HEK293 (cell line): ENCODE results near the gene CIC.

ENCODE experiments used
- AEBP2 ChIP-seq: fragments of 450-650 bp; formaldehyde crosslinking; IDR thresholded peaks from 2 replicates; pipeline ENCODE4 v1.5.1; 2016; ENCODE audit warnings: missing biosample characterization, missing genetic modification characterization, borderline replicate concordance
- EGR2 ChIP-seq: fragments of 450-650 bp; formaldehyde crosslinking; IDR thresholded peaks from 2 replicates; pipeline ENCODE4 v1.5.1; 2016; ENCODE audit warnings: low read depth, missing biosample characterization, missing genetic modification characterization
- HOXA7 ChIP-seq: sonication (generic); formaldehyde crosslinking; IDR thresholded peaks from 2 replicates; pipeline ENCODE4 v1.8.1; 2022; ENCODE audit warnings: missing genetic modification reagents, borderline replicate concordance
- HOXC10 ChIP-seq: sonication (generic); formaldehyde crosslinking; IDR thresholded peaks from 2 replicates; pipeline ENCODE4 v1.8.1; 2023; ENCODE audit warnings: mild to moderate bottlenecking, missing genetic modification reagents
- KLF17 ChIP-seq: fragments of 450-650 bp; formaldehyde crosslinking; IDR thresholded peaks from 2 replicates; pipeline ENCODE4 v1.5.1; 2016; ENCODE audit warnings: missing biosample characterization, missing genetic modification characterization
- KLF9 ChIP-seq: fragments of 450-650 bp; formaldehyde crosslinking; IDR thresholded peaks from 2 replicates; pipeline ENCODE4 v1.5.1; 2016; ENCODE audit warnings: missing biosample characterization, missing genetic modification characterization, low read depth
- MYNN ChIP-seq: fragments of 450-650 bp; formaldehyde crosslinking; IDR thresholded peaks from 2 replicates; pipeline ENCODE4 v1.5.1; 2016; ENCODE audit warnings: missing biosample characterization, missing genetic modification characterization, borderline replicate concordance
- PATZ1 ChIP-seq: fragments of 450-650 bp; formaldehyde crosslinking; IDR thresholded peaks from 2 replicates; pipeline ENCODE4 v1.5.1; 2016; ENCODE audit warnings: missing biosample characterization, missing genetic modification characterization
- PRDM4 ChIP-seq: fragments of 450-650 bp; formaldehyde crosslinking; IDR thresholded peaks from 2 replicates; pipeline ENCODE4 v1.5.1; 2017; ENCODE audit warnings: missing biosample characterization, missing genetic modification characterization
- PRDM6 ChIP-seq: fragments of 450-650 bp; formaldehyde crosslinking; IDR thresholded peaks from 2 replicates; pipeline ENCODE4 v1.5.1; 2017; ENCODE audit warnings: missing biosample characterization, missing genetic modification characterization
- SP7 ChIP-seq: fragments of 450-650 bp; formaldehyde crosslinking; IDR thresholded peaks from 2 replicates; pipeline ENCODE4 v1.5.1; 2016; ENCODE audit warnings: missing biosample characterization, missing genetic modification characterization
- YY2 ChIP-seq: fragments of 450-650 bp; formaldehyde crosslinking; IDR thresholded peaks from 2 replicates; pipeline ENCODE4 v1.5.1; 2016; ENCODE audit warnings: missing biosample characterization, missing genetic modification characterization
- ZBTB17 ChIP-seq: fragments of 450-650 bp; formaldehyde crosslinking; IDR thresholded peaks from 2 replicates; pipeline ENCODE4 v1.5.1; 2016; ENCODE audit warnings: missing biosample characterization, missing genetic modification characterization
- ZFP37 ChIP-seq: fragments of 450-650 bp; formaldehyde crosslinking; IDR thresholded peaks from 2 replicates; pipeline ENCODE4 v1.5.1; 2016; ENCODE audit warnings: missing biosample characterization, missing genetic modification characterization
- ZNF112 ChIP-seq: fragments of 450-650 bp; formaldehyde crosslinking; IDR thresholded peaks from 2 replicates; pipeline ENCODE4 v1.5.0; 2017; ENCODE audit warnings: missing biosample characterization, missing genetic modification characterization
- ZNF140 ChIP-seq: fragments of 450-650 bp; formaldehyde crosslinking; IDR thresholded peaks from 2 replicates; pipeline ENCODE4 v1.5.1; 2016; ENCODE audit warnings: missing biosample characterization, missing genetic modification characterization
- ZNF174 ChIP-seq: fragments of 450-650 bp; formaldehyde crosslinking; IDR thresholded peaks from 2 replicates; pipeline ENCODE4 v1.5.0; 2017; ENCODE audit warnings: missing biosample characterization, mild to moderate bottlenecking, missing genetic modification characterization
- ZNF214 ChIP-seq: fragments of 450-650 bp; formaldehyde crosslinking; IDR thresholded peaks from 2 replicates; pipeline ENCODE4 v1.5.1; 2017; ENCODE audit warnings: missing biosample characterization, mild to moderate bottlenecking, missing genetic modification characterization, borderline replicate concordance
- ZNF398 ChIP-seq: fragments of 450-650 bp; formaldehyde crosslinking; IDR thresholded peaks from 2 replicates; pipeline ENCODE4 v1.5.1; 2017; ENCODE audit warnings: missing biosample characterization, missing genetic modification characterization
- ZNF423 ChIP-seq: fragments of 450-650 bp; formaldehyde crosslinking; IDR thresholded peaks from 2 replicates; pipeline ENCODE4 v1.5.1; 2016; ENCODE audit warnings: missing biosample characterization, missing genetic modification characterization
- ZNF433 ChIP-seq: fragments of 450-650 bp; formaldehyde crosslinking; IDR thresholded peaks from 2 replicates; pipeline ENCODE4 v1.5.1; 2016; ENCODE audit warnings: missing biosample characterization, missing genetic modification characterization, low read depth
- ZNF571 ChIP-seq: fragments of 450-650 bp; formaldehyde crosslinking; IDR thresholded peaks from 2 replicates; pipeline ENCODE4 v1.5.0; 2017; ENCODE audit warnings: missing biosample characterization, missing genetic modification characterization
- ZNF580 ChIP-seq: fragments of 450-650 bp; formaldehyde crosslinking; IDR thresholded peaks from 2 replicates; pipeline ENCODE4 v1.5.1; 2016; ENCODE audit warnings: missing biosample characterization, missing genetic modification characterization
- ZNF610 ChIP-seq: fragments of 450-650 bp; formaldehyde crosslinking; IDR thresholded peaks from 2 replicates; pipeline ENCODE4 v1.5.1; 2016; ENCODE audit warnings: missing biosample characterization, missing genetic modification characterization, borderline replicate concordance
- ZNF670 ChIP-seq: fragments of 450-650 bp; formaldehyde crosslinking; IDR thresholded peaks from 2 replicates; pipeline ENCODE4 v1.5.1; 2016; ENCODE audit warnings: missing biosample characterization, missing genetic modification characterization, low read depth
- ZNF701 ChIP-seq: fragments of 450-650 bp; formaldehyde crosslinking; IDR thresholded peaks from 2 replicates; pipeline ENCODE4 v1.5.1; 2016; ENCODE audit warnings: missing biosample characterization, missing genetic modification characterization
- ZNF747 ChIP-seq: fragments of 450-650 bp; formaldehyde crosslinking; IDR thresholded peaks from 2 replicates; pipeline ENCODE4 v1.5.1; 2016; ENCODE audit warnings: missing biosample characterization, missing genetic modification characterization
- ZNF777 ChIP-seq: fragments of 450-650 bp; formaldehyde crosslinking; IDR thresholded peaks from 2 replicates; pipeline ENCODE4 v1.5.1; 2017; ENCODE audit warnings: missing biosample characterization, missing genetic modification characterization, borderline replicate concordance

The CIC gene

GRCh38 chr19:42269478-42270345 lies 660 bp downstream of the CIC start (continued):
- peak; percentile 42; the same call in 1 of the 2 replicates for TF ChIP-seq KLF9 (tag by site-specific recombination)
- no peak for TF ChIP-seq ZNF777 (tag by site-specific recombination)
- no peak for TF ChIP-seq KLF17
- no peak for TF ChIP-seq ZNF610 (tag by site-specific recombination)
- TF ChIP-seq ZNF214 (tag by site-specific recombination): no peak
- no peak for TF ChIP-seq ZNF571 (tag by site-specific recombination)
- TF ChIP-seq PRDM4 (tag by site-specific recombination): 0 out of 2 replicates have a peak, but pooled peaks have one; percentile 8
- TF ChIP-seq ZNF112: no peak
- no peak for TF ChIP-seq ZNF140 (tag by site-specific recombination)
- TF ChIP-seq HOXA7: no peak
- no peak for TF ChIP-seq ZNF580 (tag by site-specific recombination)
- no peak for TF ChIP-seq ZBTB17 (tag by site-specific recombination)
- TF ChIP-seq YY2 (tag by site-specific recombination): peak; percentile 37; the same call in 1 of the 2 replicates
- no peak for TF ChIP-seq ZNF747 (tag by site-specific recombination)
- no peak for TF ChIP-seq ZNF701 (tag by site-specific recombination)
- no peak for TF ChIP-seq ZNF423 (tag by site-specific recombination)
- no peak for TF ChIP-seq ZNF433 (tag by site-specific recombination)
- TF ChIP-seq HOXC10 (CRISPR knock-in tag): no peak
- peak; percentile 88 for TF ChIP-seq PATZ1
- no peak for TF ChIP-seq PRDM6 (tag by site-specific recombination)
- TF ChIP-seq ZNF398 (tag by site-specific recombination): peak; percentile 96
- no peak for TF ChIP-seq ZNF670 (tag by site-specific recombination)
- no peak for TF ChIP-seq ZNF174 (tag by site-specific recombination)
- TF ChIP-seq SP7: no peak
- no peak for TF ChIP-seq MYNN (tag by site-specific recombination)
- TF ChIP-seq AEBP2 (tag by site-specific recombination): no peak
- TF ChIP-seq ZFP37 (tag by site-specific recombination): no peak
- peak; percentile 56 for TF ChIP-seq EGR2 (tag by site-specific recombination)
